22Rv1 (cell line): Measurements from ENCODE around the gene ZBTB45.

ENCODE experiments used
- CTCF ChIP-seq: fragments of 450-650 bp; IDR thresholded peaks from 2 replicates; pipeline ENCODE4 v1.5.1; 2017; ENCODE audit warnings: mild to moderate bottlenecking
- ZFX ChIP-seq: fragments of 450-650 bp; IDR thresholded peaks from 2 replicates; pipeline ENCODE4 v1.6.1; 2017; ENCODE audit warnings: antibody characterized with exemption, borderline replicate concordance

GRCh38 chr19:58555920-58556621 is 36.5 kb upstream of the ZBTB45 start:
- TF ChIP-seq CTCF, result no peak
- TF ChIP-seq ZFX, result no peak
